ENCODE results near the gene TNMD.

Gene TNMD

GRCh38 chrX:100645106-100645505 is 60.4 kb downstream of the TNMD start:
- DNase-seq (ENCODE audit: low spot score) = no peak

- DNase-seq (ENCODE audit: low spot score) = no peak
Observed at GRCh38 chrX:100647095-100647494, 62.4 kb downstream of the TNMD start.

- no peak for DNase-seq (ENCODE audit: low spot score)
Observed at GRCh38 chrX:100647739-100648138, 63.0 kb downstream of the TNMD start.

GRCh38 chrX:100648458-100649417 is 64.0 kb downstream of the TNMD start:
- DNase-seq (ENCODE audit: low spot score) = no peak
